Mucosa of descending colon (tissue), 3 donors: ENCODE data around the gene MRC2. TPM values are rescaled to one million over a fixed set of nuclear protein-coding genes. Genes with fewer than 3 reads are reported as not detected.

Experiments
- ATAC-seq: fragments of 200-7000 bp; cut with Tn5 transposase; one replicate; pipeline ENCODE4 v1.9.1; 2020; ENCODE audit warnings: mild to moderate bottlenecking, moderate library complexity
- DNase-seq, 3 donors: peaks; one replicate each; pipeline ENCODE4 v3.0.0-alpha.2; 2020
- H3K36me3 ChIP-seq: fragments of 200-600 bp; one replicate; pipeline ENCODE4 v1.8.0; 2021; ENCODE audit warnings: low read depth, mild to moderate bottlenecking
- H3K4me1 ChIP-seq: fragments of 200-600 bp; one replicate; pipeline ENCODE4 v1.8.0; 2021; ENCODE audit warnings: low read depth, mild to moderate bottlenecking
- H3K4me3 ChIP-seq: fragments of 200-600 bp; one replicate; pipeline ENCODE4 v1.8.0; 2021; ENCODE audit warnings: mild to moderate bottlenecking
- H3K9me3 ChIP-seq: fragments of 200-600 bp; one replicate; pipeline ENCODE4 v1.8.0; 2021; ENCODE audit warnings: mild to moderate bottlenecking
- intact Hi-C, 2 donors: fragments of 100-400 bp; cut with DNase I in 1 of 2; cut with micrococcal nuclease in 1 of 2; formaldehyde crosslinking; loops; one replicate each; pipeline versions ENCODE4 v1.11.0 to v1.11.1; 2022; cut with DNase I, micrococcal nuclease
- total RNA-seq, 3 donors: library from RNA; stranded (reverse); fragmentation: NEBNext Ultra II Directional in 2 of 3; extraction: Animal tissue kit (Norgen Biotek cat#: 25700) in 2 of 3; gene quantifications; one replicate each; pipeline versions ENCODE4 v1.2.1 to v1.2.4, GENCODE V29; 2021 to 2023
- TF ChIP-seq, protein P1 (sequence below): fragments of 200-600 bp; IDR thresholded peaks from one replicate; pipeline ENCODE4 v1.8.0; 2022; ENCODE audit warnings: antibody characterized with exemption, mild to moderate bottlenecking
- donor health status: DM: no; HTN: no; CAD: no; lungs with moderate emphysema.
- donor health status: DM: no; HTN: no; CAD: no.
- donor health status: DM: no; HTN: yes; CAD: no.

MRC2 gene
- total RNA-seq, 3 donors from 2014 or later: 5.1 to 20.3 (median 10.8) TPM

- ATAC-seq (no peak), DNase-seq (no peak)
- Histone ChIP-seq H3K4me1 (peaks cover 5% of the 10 kb centered on the region), H3K36me3 (no peaks in the 10 kb centered on the region), H3K4me3 (no peak overlapping the region), H3K9me3 (no peaks in the 10 kb centered on the region)
- TF ChIP-seq, protein P1, sequence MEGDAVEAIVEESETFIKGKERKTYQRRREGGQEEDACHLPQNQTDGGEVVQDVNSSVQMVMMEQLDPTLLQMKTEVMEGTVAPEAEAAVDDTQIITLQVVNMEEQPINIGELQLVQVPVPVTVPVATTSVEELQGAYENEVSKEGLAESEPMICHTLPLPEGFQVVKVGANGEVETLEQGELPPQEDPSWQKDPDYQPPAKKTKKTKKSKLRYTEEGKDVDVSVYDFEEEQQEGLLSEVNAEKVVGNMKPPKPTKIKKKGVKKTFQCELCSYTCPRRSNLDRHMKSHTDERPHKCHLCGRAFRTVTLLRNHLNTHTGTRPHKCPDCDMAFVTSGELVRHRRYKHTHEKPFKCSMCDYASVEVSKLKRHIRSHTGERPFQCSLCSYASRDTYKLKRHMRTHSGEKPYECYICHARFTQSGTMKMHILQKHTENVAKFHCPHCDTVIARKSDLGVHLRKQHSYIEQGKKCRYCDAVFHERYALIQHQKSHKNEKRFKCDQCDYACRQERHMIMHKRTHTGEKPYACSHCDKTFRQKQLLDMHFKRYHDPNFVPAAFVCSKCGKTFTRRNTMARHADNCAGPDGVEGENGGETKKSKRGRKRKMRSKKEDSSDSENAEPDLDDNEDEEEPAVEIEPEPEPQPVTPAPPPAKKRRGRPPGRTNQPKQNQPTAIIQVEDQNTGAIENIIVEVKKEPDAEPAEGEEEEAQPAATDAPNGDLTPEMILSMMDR: no peak
- intact Hi-C loops: no loop called here
These were observed 2.3 kb downstream of the MRC2 start for GRCh38 chr17:62629556-62630364.

- no peaks in the 10 kb centered on the region for H3K9me3 ChIP-seq
- DNase-seq: no peak
- no peaks in the 10 kb centered on the region for H3K36me3 ChIP-seq
- H3K4me1 ChIP-seq: peaks cover 5% of the 10 kb centered on the region
- TF ChIP-seq, protein P1: no peak
- intact Hi-C loops: no loop called here
- no peak overlapping the region for H3K4me3 ChIP-seq
- ATAC-seq: no peak
These were observed 3.1 kb downstream of the MRC2 start for GRCh38 chr17:62630365-62631085.

- DNase-seq: no peak
- H3K36me3 ChIP-seq: no peaks in the 10 kb centered on the region
- intact Hi-C loops: no loop called here
These were observed 3.8 kb downstream of the MRC2 start for GRCh38 chr17:62631086-62631935.

GRCh38 chr17:62631936-62632924 lies 4.8 kb downstream of the MRC2 start:
- TF ChIP-seq, protein P1: no peak
- no peak for DNase-seq
- no peak for ATAC-seq
- H3K36me3 ChIP-seq: no peaks in the 10 kb centered on the region
- H3K9me3 ChIP-seq: no peaks in the 10 kb centered on the region
- peaks cover 5% of the 10 kb centered on the region for H3K4me1 ChIP-seq
- intact Hi-C loops: no loop called here
- H3K4me3 ChIP-seq: no peak overlapping the region

More at GRCh38 chr17:62631086-62631935, 3.8 kb downstream of the MRC2 start:
- no peak for ATAC-seq
- Histone ChIP-seq H3K4me1 (peaks cover 5% of the 10 kb centered on the region), H3K9me3 (no peaks in the 10 kb centered on the region), H3K4me3 (no peak overlapping the region)
- TF ChIP-seq, protein P1: no peak
